ENCODE measurements around the gene COASY.
"Not testable (repeated sequence)": the region's sequence is repeated elsewhere in the genome, so short reads cannot be mapped to it uniquely, and the experiment has no call there.

The COASY gene

GRCh38 chr17:42552736-42553135, 9.2 kb upstream of the COASY start, which contains the start of gene HSD17B1:
Gene HSD17B1, plus strand, starts transcription at chr17:42552923. Its CDS starts 11 bp downstream, at chr17:42552934.
- not testable (repeated sequence) for DNase-seq (ENCODE audit: extremely low read depth in 1 of 2, low read depth in 1 of 2)

GRCh38 chr17:42553161-42553818, 8.7 kb upstream of the COASY start:
- DNase-seq (ENCODE audit: extremely low read depth in 1 of 2, low read depth in 1 of 2): no peak

GRCh38 chr17:42553866-42554249, 8.1 kb upstream of the COASY start:
- no peak for DNase-seq (ENCODE audit: extremely low read depth in 1 of 2, low read depth in 1 of 2)

- DNase-seq (ENCODE audit: extremely low read depth in 1 of 2, low read depth in 1 of 2): peak; percentile 77 to 81
These were observed 7.5 kb upstream of the COASY start for GRCh38 chr17:42554250-42555121.

- no peak for DNase-seq (ENCODE audit: extremely low read depth in 1 of 2, low read depth in 1 of 2)
These were observed 6.8 kb upstream of the COASY start for GRCh38 chr17:42555122-42555622.

- not testable (repeated sequence) for DNase-seq (ENCODE audit: extremely low read depth in 1 of 2, low read depth in 1 of 2)
These were observed 5.9 kb upstream of the COASY start for GRCh38 chr17:42555961-42556617.

- DNase-seq (ENCODE audit: extremely low read depth in 1 of 2, low read depth in 1 of 2): no peak
These were observed 2.9 kb upstream of the COASY start for GRCh38 chr17:42559075-42559474.

- no peak for DNase-seq (ENCODE audit: extremely low read depth in 1 of 2, low read depth in 1 of 2)
These were observed 1.7 kb upstream of the COASY start for GRCh38 chr17:42560246-42560645.

GRCh38 chr17:42562388-42563142, 617 bp downstream of the COASY start:
- no peak for DNase-seq (ENCODE audit: extremely low read depth in 1 of 2, low read depth in 1 of 2)

- no peak for DNase-seq (ENCODE audit: extremely low read depth in 1 of 2, low read depth in 1 of 2)
These were observed 1.2 kb downstream of the COASY start for GRCh38 chr17:42563143-42563509.

GRCh38 chr17:42563543-42563942, 1.6 kb downstream of the COASY start:
- DNase-seq (ENCODE audit: extremely low read depth in 1 of 2, low read depth in 1 of 2): no peak

- no peak for DNase-seq (ENCODE audit: extremely low read depth in 1 of 2, low read depth in 1 of 2)
These were observed 2.0 kb downstream of the COASY start for GRCh38 chr17:42563950-42564349.

GRCh38 chr17:42564815-42565522, 3.0 kb downstream of the COASY start:
- no peak for DNase-seq (ENCODE audit: extremely low read depth in 1 of 2, low read depth in 1 of 2)

GRCh38 chr17:42565523-42566214, 3.7 kb downstream of the COASY start:
- no peak for DNase-seq (ENCODE audit: extremely low read depth in 1 of 2, low read depth in 1 of 2)

- no peak for DNase-seq (ENCODE audit: extremely low read depth in 1 of 2, low read depth in 1 of 2)
These were observed 4.4 kb downstream of the COASY start for GRCh38 chr17:42566215-42566882.

- DNase-seq (ENCODE audit: extremely low read depth in 1 of 2, low read depth in 1 of 2): peak; percentile 88 to 91
These were observed 5.1 kb downstream of the COASY start, which contains the start of gene MLX for GRCh38 chr17:42566883-42567573. Gene MLX, plus strand, starts transcription at chr17:42567100. Its CDS starts 25 bp downstream, at chr17:42567125.

- no peak for DNase-seq (ENCODE audit: extremely low read depth in 1 of 2, low read depth in 1 of 2)
These were observed 6.6 kb downstream of the COASY start for GRCh38 chr17:42568341-42569111.

Measured in stimulated activated CD8-positive, alpha-beta memory T cell treated with anti-CD3 and anti-CD28 coated beads, Interleukin-7, amount 100 ng/mL, for 48 hours (primary cell).